ACC112 (cell line): Measurements from ENCODE around the gene GYG1.

ENCODE experiments used
- H2AFZ ChIP-seq: fragments of 200-600 bp; sonication (generic); one replicate; pipeline ENCODE4 v1.6.0; 2017; ENCODE audit warnings: antibody characterized with exemption, low read length; ENCODE audit not compliant: unreplicated experiment
- H3K27ac ChIP-seq: fragments of 200-600 bp; sonication (generic); 2 replicates; pipeline ENCODE4 v1.5.1; 2014; ENCODE audit warnings: low read depth, mild to moderate bottlenecking, antibody characterized with exemption, low read length, moderate library complexity
- H3K27me3 ChIP-seq: fragments of 200-600 bp; sonication (generic); 2 replicates; pipeline ENCODE4 v1.6.1; 2014; ENCODE audit warnings: mild to moderate bottlenecking, antibody characterized with exemption, low read length, moderate library complexity, mixed read lengths; ENCODE audit not compliant: insufficient read depth
- H3K36me3 ChIP-seq: fragments of 200-600 bp; sonication (generic); 2 replicates; pipeline ENCODE4 v1.6.1; 2016; ENCODE audit warnings: mild to moderate bottlenecking, antibody characterized with exemption, low read length, moderate library complexity, mixed read lengths; ENCODE audit not compliant: insufficient read depth
- H3K4me1 ChIP-seq: fragments of 200-600 bp; sonication (generic); one replicate; pipeline ENCODE4 v1.6.1; 2016; ENCODE audit warnings: low read length, mixed read lengths; ENCODE audit not compliant: insufficient read depth, unreplicated experiment, control insufficient read depth
- H3K4me3 ChIP-seq: fragments of 200-600 bp; sonication (generic); 2 replicates; pipeline ENCODE4 v1.5.1; 2014; ENCODE audit warnings: mild to moderate bottlenecking, low read depth, low read length
- H3K79me2 ChIP-seq: fragments of 200-600 bp; sonication (generic); one replicate; pipeline ENCODE4 v1.6.0; 2016; ENCODE audit warnings: low read length; ENCODE audit not compliant: control insufficient read depth, unreplicated experiment, insufficient read depth

The GYG1 gene

GRCh38 chr3:149016242-149016641, 24.9 kb downstream of the GYG1 start:
- Histone ChIP-seq H2AFZ (no peak overlapping the region), H3K27me3 (no peaks in the 10 kb centered on the region), H3K27ac (peak overlapping the region; percentile 82), H3K36me3 (peaks cover 5% of the 10 kb centered on the region; the same call in 1 of the 2 replicates), H3K79me2 (peaks cover 3% of the 10 kb centered on the region), H3K4me1 (peaks cover 61% of the 10 kb centered on the region), H3K4me3 (no peak overlapping the region)

GRCh38 chr3:149016669-149017541, 25.6 kb downstream of the GYG1 start:
- H3K27me3 ChIP-seq, result no peaks in the 10 kb centered on the region
- H3K4me3 ChIP-seq, result no peak overlapping the region
- no peak overlapping the region for H2AFZ ChIP-seq
- no peaks in the 10 kb centered on the region for H3K36me3 ChIP-seq
- H3K27ac ChIP-seq, result peak overlapping the region; percentile 82
- peaks cover 61% of the 10 kb centered on the region for H3K4me1 ChIP-seq
- H3K79me2 ChIP-seq, result peaks cover 3% of the 10 kb centered on the region

DNA sequence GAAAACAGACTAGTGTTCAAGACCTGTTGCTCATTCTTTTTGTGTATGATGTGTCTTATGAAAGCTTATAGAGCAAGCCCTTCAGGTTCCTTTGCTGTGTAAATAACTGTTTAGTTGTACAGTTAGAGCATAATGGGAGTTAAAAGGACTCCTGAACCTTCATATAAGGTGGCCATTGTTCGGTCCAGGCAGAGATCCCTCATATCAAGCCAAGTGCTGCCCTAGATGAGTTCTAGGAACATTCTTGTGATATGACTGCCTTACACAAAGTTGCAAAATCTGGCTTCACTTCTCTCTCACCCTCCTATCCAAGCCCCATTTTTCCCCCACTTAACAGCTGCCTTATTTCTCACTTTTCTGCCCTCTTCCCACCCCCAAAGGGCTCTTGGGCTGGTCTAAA, 26.9 kb downstream of the GYG1 start:
- Histone ChIP-seq H3K27ac (peak overlapping the region; percentile 54), H3K79me2 (peaks cover 3% of the 10 kb centered on the region), H3K36me3 (0 out of 2 replicates have a peak, but pooled peaks cover 4% of the 10 kb centered on the region), H3K4me3 (no peak overlapping the region), H3K4me1 (peaks cover 61% of the 10 kb centered on the region), H2AFZ (no peak overlapping the region), H3K27me3 (no peaks in the 10 kb centered on the region)

DNA sequence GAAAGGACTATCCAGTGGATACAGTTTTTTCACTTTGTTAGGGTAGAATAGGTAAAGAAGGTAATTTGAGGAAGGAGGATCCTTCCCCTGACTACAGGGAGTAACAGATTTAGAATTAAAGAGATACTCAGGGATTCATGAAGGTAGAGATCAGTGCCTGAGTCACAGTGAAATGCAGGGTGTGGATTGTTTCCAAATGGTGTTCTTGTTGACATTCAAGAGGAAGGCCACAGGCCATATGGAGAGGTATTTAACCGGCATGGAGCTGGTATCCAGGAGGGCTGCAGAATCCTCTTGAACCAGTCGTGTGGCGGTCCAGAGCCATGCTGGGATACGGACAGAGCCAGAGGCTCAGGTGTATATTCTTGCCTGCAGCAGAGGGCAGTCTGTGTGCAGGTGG, 28.2 kb downstream of the GYG1 start:
- no peak overlapping the region for H3K4me3 ChIP-seq
- no peaks in the 10 kb centered on the region for H3K27me3 ChIP-seq
- peaks cover 60% of the 10 kb centered on the region for H3K4me1 ChIP-seq
- no peak overlapping the region for H2AFZ ChIP-seq
- H3K79me2 ChIP-seq, result peaks cover 3% of the 10 kb centered on the region
- no peak overlapping the region for H3K27ac ChIP-seq
- peaks cover 11% of the 10 kb centered on the region for H3K36me3 ChIP-seq

GRCh38 chr3:149020196-149020838, 29.0 kb downstream of the GYG1 start:
- Histone ChIP-seq H3K36me3 (peaks cover 18% of the 10 kb centered on the region), H3K4me3 (no peak overlapping the region), H3K27ac (no peak overlapping the region), H3K27me3 (no peaks in the 10 kb centered on the region), H2AFZ (no peak overlapping the region), H3K79me2 (no peaks in the 10 kb centered on the region), H3K4me1 (peaks cover 54% of the 10 kb centered on the region)

DNA sequence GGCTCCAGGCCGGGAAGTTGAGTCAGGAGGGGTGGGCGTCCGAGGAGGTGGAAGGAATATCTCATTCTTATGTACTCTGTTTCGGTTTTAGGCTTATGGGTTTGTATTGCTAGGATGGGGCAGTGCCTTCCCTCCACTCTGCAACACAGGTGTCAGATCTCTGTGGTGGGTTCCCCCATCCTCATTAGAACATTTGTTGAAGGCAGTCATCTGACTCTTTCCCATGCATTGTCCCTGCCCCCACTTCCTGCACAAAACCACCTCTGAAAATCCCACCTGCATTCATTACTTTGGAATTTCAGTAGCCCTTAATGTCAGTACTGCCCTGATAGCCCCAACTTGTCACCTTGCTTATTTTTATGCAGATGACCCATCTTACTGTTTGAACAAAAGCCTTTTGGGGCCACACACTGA, 29.5 kb downstream of the GYG1 start:
- H3K36me3 ChIP-seq, result peaks cover 23% of the 10 kb centered on the region
- H3K79me2 ChIP-seq, result no peaks in the 10 kb centered on the region
- H3K27ac ChIP-seq, result no peak overlapping the region
- no peak overlapping the region for H3K4me3 ChIP-seq
- no peak overlapping the region for H2AFZ ChIP-seq
- no peaks in the 10 kb centered on the region for H3K27me3 ChIP-seq
- peaks cover 50% of the 10 kb centered on the region for H3K4me1 ChIP-seq

GRCh38 chr3:149021830-149022229, 30.5 kb downstream of the GYG1 start:
- H3K4me1 ChIP-seq, result peaks cover 44% of the 10 kb centered on the region
- H3K36me3 ChIP-seq, result peaks cover 28% of the 10 kb centered on the region
- H3K4me3 ChIP-seq, result no peak overlapping the region
- H2AFZ ChIP-seq, result no peak overlapping the region
- no peaks in the 10 kb centered on the region for H3K27me3 ChIP-seq
- H3K79me2 ChIP-seq, result no peaks in the 10 kb centered on the region
- H3K27ac ChIP-seq, result no peak overlapping the region

- H2AFZ ChIP-seq, result no peak overlapping the region
- H3K27ac ChIP-seq, result no peak overlapping the region
- H3K4me1 ChIP-seq, result peaks cover 27% of the 10 kb centered on the region
- H3K79me2 ChIP-seq, result no peaks in the 10 kb centered on the region
- H3K27me3 ChIP-seq, result no peaks in the 10 kb centered on the region
- no peak overlapping the region for H3K4me3 ChIP-seq
- H3K36me3 ChIP-seq, result peaks cover 31% of the 10 kb centered on the region
Measured at GRCh38 chr3:149023951-149024350, 32.6 kb downstream of the GYG1 start.

GRCh38 chr3:149026718-149027117, 35.4 kb downstream of the GYG1 start:
- H3K36me3 ChIP-seq, result peaks cover 43% of the 10 kb centered on the region
- no peak overlapping the region for H3K27ac ChIP-seq
- H3K79me2 ChIP-seq, result no peaks in the 10 kb centered on the region
- peaks cover 6% of the 10 kb centered on the region for H3K4me1 ChIP-seq
- H3K27me3 ChIP-seq, result no peaks in the 10 kb centered on the region
- no peak overlapping the region for H2AFZ ChIP-seq
- H3K4me3 ChIP-seq, result no peak overlapping the region

DNA sequence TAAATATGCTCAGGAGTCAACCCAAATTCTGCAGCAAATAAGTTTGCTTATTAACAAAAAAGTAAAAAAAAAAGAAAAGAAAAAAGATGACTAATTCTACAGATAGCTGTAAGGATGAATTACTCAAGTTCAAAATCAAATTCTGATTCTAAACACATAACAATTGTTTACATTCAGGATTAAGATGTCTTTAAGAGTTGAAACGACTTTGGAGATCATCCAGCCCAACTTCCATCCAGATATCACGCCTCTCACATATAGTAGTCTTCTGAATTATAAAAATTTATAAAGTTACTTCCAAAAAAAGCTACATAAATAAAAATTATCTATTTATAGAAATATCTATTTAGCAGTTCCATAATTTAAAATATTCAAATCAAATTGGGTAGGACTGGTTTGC, 39.8 kb downstream of the GYG1 start:
- peaks cover 25% of the 10 kb centered on the region for H3K36me3 ChIP-seq

DNA sequence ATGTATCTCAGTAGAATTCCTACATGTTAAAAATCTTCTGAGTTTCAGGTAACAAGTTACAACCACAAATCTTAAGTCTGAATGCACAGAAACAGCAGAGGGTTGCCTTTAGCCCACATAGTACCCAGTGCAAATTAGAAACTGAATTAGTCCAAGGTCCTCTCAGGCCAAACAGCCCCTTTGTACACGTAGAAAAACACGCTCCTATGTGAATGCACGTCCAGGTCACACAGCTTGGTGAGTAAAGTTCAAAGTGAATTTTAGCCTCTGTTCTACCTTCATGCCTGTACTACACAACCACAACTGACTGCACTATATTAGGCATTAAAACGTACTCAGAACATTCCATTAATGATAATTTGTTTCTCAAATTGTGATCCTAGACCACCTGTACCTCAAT, 46.3 kb downstream of the GYG1 start:
- no peak overlapping the region for H3K27ac ChIP-seq
- no peak overlapping the region for H3K4me3 ChIP-seq
- H3K36me3 ChIP-seq, result peaks cover 20% of the 10 kb centered on the region; the same call in 1 of the 2 replicates

More for the DNA sequence above, 39.8 kb downstream of the GYG1 start:
- no peaks in the 10 kb centered on the region for H3K4me1 ChIP-seq
- no peak overlapping the region for H3K4me3 ChIP-seq
- H3K79me2 ChIP-seq, result no peaks in the 10 kb centered on the region
- no peak overlapping the region for H2AFZ ChIP-seq
- no peak overlapping the region for H3K27ac ChIP-seq
- no peaks in the 10 kb centered on the region for H3K27me3 ChIP-seq

More for the DNA sequence above, 46.3 kb downstream of the GYG1 start:
- Histone ChIP-seq H3K27me3 (no peaks in the 10 kb centered on the region), H3K4me1 (peaks cover 6% of the 10 kb centered on the region), H3K79me2 (no peaks in the 10 kb centered on the region), H2AFZ (no peak overlapping the region)
